Measurements from ENCODE around the gene PAX9. TPM values are rescaled to one million over a fixed set of nuclear protein-coding genes. Genes with fewer than 3 reads are reported as not detected.

Gene PAX9
- total and polyA plus RNA-seq, 2 of the 13 experiments (the other 11 are each of a cell fraction or from before 2014, with no cell fraction given), result 0.03 TPM; not detected in 1

DNA sequence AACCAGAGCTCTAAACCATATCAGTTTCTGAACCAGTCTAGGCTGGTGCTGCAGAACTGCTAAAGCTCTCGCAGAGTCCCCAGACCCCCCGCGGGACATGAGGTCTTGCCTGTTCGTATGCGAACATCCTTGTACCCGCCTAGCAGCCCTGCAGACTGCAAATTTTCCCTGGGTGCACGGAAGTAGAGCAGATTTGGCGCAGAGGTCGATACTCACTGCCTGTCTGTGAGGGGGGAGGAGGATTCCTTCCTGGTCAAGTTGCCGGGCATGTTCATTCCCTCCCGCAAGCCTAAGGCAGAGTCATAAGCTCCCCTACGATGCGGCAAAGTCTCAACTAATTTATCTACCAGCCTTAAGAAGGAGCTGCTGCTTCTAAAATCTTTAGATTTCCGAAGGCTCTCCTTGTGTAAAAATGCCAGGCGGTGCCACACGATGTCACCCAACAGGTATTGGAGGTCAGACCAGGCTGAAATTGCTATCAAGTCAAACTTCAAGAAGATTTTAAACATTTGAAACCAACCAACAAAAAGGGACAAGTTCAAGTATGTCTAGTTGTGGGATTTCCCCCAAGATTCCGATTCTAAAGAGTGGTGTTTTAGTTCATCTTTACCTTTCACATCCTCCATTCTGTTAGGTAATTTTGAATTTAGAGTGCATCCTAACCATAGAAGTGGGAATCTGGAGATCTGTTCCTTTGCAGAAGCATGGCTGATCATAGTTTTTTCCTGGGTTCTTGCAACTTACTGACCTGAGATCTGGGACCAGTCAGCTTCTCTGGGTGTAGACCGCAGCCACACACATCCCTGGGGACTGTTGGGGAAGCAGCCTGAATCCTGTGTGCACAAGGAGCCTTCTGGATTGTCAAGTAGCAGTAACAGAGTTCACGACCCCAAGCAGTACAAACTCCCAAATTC, 1.6 kb upstream of the PAX9 start:
- Histone ChIP-seq H3K79me2 (ENCODE audit: insufficient read depth, low read length) (no peaks in the 10 kb centered on the region), H3K9me3 (ENCODE audit: low read length) (no peaks in the 10 kb centered on the region), H3K4me3 (replicated peaks in 1 of 3; ENCODE audit: insufficient read depth in 1 of 3, low read depth in 2 of 3, low read length in 3 of 3) (no peak overlapping the region), H3K4me1 (ENCODE audit: insufficient read depth, low read length) (peaks cover 23% of the 10 kb centered on the region), H3K36me3 (replicated peaks in 1 of 2; ENCODE audit: control insufficient read depth in 1 of 2, insufficient read depth in 2 of 2, low read length in 2 of 2) (no peaks in the 10 kb centered on the region), H3K9ac (ENCODE audit: insufficient read depth, low read depth, low read length) (no peak overlapping the region), H4K20me1 (ENCODE audit: insufficient read depth, low read length) (peaks cover 2% of the 10 kb centered on the region; the same call in 1 of the 2 replicates), H2AFZ (ENCODE audit: low read length) (no peak overlapping the region), H3K4me2 (ENCODE audit: low read depth, low read length) (no peak overlapping the region), H3K27me3 (ENCODE audit: control insufficient read depth in 1 of 2, insufficient read depth in 2 of 2, low read length in 2 of 2) (peaks cover 59 to 98% of the 10 kb centered on the region in 2 experiments), H3K27ac (ENCODE audit: extremely low read length, insufficient read depth, low read length) (no peak overlapping the region)
- TF ChIP-seq, protein P1, sequence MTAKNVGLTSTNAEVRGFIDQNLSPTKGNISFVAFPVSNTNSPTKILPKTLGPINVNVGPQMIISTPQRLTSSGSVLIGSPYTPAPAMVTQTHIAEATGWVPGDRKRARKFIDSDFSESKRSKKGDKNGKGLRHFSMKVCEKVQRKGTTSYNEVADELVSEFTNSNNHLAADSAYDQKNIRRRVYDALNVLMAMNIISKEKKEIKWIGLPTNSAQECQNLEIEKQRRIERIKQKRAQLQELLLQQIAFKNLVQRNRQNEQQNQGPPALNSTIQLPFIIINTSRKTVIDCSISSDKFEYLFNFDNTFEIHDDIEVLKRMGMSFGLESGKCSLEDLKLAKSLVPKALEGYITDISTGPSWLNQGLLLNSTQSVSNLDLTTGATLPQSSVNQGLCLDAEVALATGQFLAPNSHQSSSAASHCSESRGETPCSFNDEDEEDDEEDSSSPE (CRISPR knock-in tag; IDR thresholded peaks at IDR 0.05), result no peak
- TF ChIP-seq ARNT2 (CRISPR knock-in tag; IDR thresholded peaks at IDR 0.05; ENCODE audit: low read depth) (no peak), IRX3 (CRISPR knock-in tag; IDR thresholded peaks at IDR 0.05; ENCODE audit: borderline replicate concordance, low read depth) (no peak), EZH2 (conservative IDR thresholded peaks at IDR 0.05; ENCODE audit: low read depth, low read length) (peak; percentile 53), GTF2F1 (IDR thresholded peaks at IDR 0.05; ENCODE audit: low read length) (no peak), ZNF234 (CRISPR knock-in tag; conservative IDR thresholded peaks at IDR 0.05) (0 out of 2 replicates have a peak, but pooled peaks have one; percentile 35), MAFF (IDR thresholded peaks at IDR 0.05; ENCODE audit: low read depth, low read length) (no peak), NONO (IDR thresholded peaks at IDR 0.05) (no peak), NONO (CRISPR knock-in tag; conservative IDR thresholded peaks at IDR 0.05) (no peak), HNRNPH1 (optimal IDR thresholded peaks at IDR 0.05; ENCODE audit: low read depth, low read length) (no peak), NFIB (CRISPR knock-in tag; IDR thresholded peaks at IDR 0.05; ENCODE audit: borderline replicate concordance) (no peak)
- ATAC-seq (no peak), FAIRE-seq (peak; percentile 15), DNase-seq (ENCODE audit: low spot score) (no peak)
- in situ Hi-C loops (cut with HindIII; ENCODE audit: extremely low pct_ligation_motif_present, low pct_unique_long_range_greater_than_20kb) (no loop called here), intact Hi-C loops (cut with micrococcal nuclease; ENCODE audit: unreplicated experiment) (no loop called here)
- no TSS peak for BruUV-seq (replicated peaks)
- WGBS (ENCODE audit: low lambda C conversion rate), result 40% methylated on average over 19 of the region's 19 CpGs
- CTCF ChIA-PET (ENCODE audit: low intra/inter-chr PET ratio, low total read pairs), result no interaction called here
- POLR2A ChIA-PET, result no interaction called here

Measured in HepG2 (cell line).